ENCODE measurements around the gene FBXO40. TPM values are rescaled to one million over a fixed set of nuclear protein-coding genes. Genes with fewer than 3 reads are reported as not detected.

The FBXO40 gene
- total and polyA plus RNA-seq, 9 of the 15 experiments (the other 6 are each of a cell fraction or from before 2014, with no cell fraction given), result 0.01 to 0.05 (median 0.04) TPM; not detected in 3

DNA sequence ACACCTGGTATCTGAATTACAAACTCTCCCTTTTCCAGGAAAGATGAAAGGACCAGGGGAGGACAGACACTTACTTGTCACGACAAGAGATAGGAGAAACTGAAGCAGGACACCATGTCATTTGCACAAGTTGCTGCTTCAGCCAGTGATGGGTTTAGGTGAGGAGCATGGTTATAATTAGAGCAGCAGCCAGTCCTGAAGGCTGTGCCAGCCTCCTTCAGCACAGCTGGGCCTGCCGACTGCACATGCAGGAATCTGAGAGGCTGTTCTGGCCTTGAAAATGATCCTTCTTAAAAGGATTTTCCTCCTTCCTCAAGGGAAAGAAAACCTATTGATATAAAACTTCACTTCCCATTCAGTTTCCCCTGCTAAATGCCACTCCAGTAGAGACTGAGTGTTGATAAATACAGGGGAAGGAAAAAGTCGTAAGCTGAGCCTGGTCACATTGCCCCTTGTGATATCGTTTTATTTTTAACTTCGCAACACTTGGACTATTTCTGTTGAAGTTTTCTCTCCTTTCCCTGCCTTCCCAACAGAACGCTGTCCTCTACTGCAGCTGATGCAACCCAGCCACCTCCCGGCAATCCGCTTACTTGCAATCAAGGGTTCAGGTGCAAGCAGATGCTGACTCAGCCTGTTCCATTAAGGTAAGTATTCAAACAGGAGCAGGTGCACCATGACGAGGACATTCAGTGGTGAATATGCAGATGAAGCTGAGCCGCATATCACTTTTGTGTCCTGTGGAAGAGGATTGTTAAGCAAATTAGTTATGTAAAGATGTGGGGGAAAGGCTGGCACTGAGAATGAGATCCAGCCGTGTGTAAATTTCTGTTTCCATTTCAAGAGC is at the start of gene FBXO40 (continued):
- TF ChIP-seq NEUROD1 (IDR thresholded peaks at IDR 0.05; ENCODE audit: borderline replicate concordance, low read depth, low read length, partially characterized antibody), result no peak
- no peak for TF ChIP-seq ZNF184 (CRISPR knock-in tag; IDR thresholded peaks at IDR 0.05)
- no peak for TF ChIP-seq TFAM (CRISPR knock-in tag; conservative IDR thresholded peaks at IDR 0.05)
- no peak for TF ChIP-seq ZSCAN32 (CRISPR knock-in tag; IDR thresholded peaks at IDR 0.05)
- no peak for TF ChIP-seq NFIC (IDR thresholded peaks at IDR 0.05)
- TF ChIP-seq HCFC1 (IDR thresholded peaks at IDR 0.05; ENCODE audit: low read depth, low read length), result no peak
- TF ChIP-seq EP300 (IDR thresholded peaks at IDR 0.05; ENCODE audit: low read length), result no peak
- TF ChIP-seq, protein P1, sequence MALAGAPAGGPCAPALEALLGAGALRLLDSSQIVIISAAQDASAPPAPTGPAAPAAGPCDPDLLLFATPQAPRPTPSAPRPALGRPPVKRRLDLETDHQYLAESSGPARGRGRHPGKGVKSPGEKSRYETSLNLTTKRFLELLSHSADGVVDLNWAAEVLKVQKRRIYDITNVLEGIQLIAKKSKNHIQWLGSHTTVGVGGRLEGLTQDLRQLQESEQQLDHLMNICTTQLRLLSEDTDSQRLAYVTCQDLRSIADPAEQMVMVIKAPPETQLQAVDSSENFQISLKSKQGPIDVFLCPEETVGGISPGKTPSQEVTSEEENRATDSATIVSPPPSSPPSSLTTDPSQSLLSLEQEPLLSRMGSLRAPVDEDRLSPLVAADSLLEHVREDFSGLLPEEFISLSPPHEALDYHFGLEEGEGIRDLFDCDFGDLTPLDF (CRISPR knock-in tag; IDR thresholded peaks at IDR 0.05), result no peak
- TF ChIP-seq NCOA2 (IDR thresholded peaks at IDR 0.05; ENCODE audit: partially characterized antibody in 2 of 2), result no peak
- no peak for TF ChIP-seq SMARCA5 (IDR thresholded peaks at IDR 0.05)
- TF ChIP-seq, protein P2, sequence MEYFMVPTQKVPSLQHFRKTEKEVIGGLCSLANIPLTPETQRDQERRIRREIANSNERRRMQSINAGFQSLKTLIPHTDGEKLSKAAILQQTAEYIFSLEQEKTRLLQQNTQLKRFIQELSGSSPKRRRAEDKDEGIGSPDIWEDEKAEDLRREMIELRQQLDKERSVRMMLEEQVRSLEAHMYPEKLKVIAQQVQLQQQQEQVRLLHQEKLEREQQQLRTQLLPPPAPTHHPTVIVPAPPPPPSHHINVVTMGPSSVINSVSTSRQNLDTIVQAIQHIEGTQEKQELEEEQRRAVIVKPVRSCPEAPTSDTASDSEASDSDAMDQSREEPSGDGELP (CRISPR knock-in tag; IDR thresholded peaks at IDR 0.05; ENCODE audit: borderline replicate concordance), result no peak
- TF ChIP-seq, protein P3, sequence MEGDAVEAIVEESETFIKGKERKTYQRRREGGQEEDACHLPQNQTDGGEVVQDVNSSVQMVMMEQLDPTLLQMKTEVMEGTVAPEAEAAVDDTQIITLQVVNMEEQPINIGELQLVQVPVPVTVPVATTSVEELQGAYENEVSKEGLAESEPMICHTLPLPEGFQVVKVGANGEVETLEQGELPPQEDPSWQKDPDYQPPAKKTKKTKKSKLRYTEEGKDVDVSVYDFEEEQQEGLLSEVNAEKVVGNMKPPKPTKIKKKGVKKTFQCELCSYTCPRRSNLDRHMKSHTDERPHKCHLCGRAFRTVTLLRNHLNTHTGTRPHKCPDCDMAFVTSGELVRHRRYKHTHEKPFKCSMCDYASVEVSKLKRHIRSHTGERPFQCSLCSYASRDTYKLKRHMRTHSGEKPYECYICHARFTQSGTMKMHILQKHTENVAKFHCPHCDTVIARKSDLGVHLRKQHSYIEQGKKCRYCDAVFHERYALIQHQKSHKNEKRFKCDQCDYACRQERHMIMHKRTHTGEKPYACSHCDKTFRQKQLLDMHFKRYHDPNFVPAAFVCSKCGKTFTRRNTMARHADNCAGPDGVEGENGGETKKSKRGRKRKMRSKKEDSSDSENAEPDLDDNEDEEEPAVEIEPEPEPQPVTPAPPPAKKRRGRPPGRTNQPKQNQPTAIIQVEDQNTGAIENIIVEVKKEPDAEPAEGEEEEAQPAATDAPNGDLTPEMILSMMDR (IDR thresholded peaks at IDR 0.05 in 2 of 3, conservative IDR thresholded peaks at IDR 0.05 in 1 of 3; ENCODE audit: insufficient read depth in 2 of 3, low read depth in 1 of 3, low read length in 3 of 3), result peak in 1 of 3 experiments; percentile 23; a peak in 2 of 6 replicates
- no peak for TF ChIP-seq RCOR1 (IDR thresholded peaks at IDR 0.05; ENCODE audit: borderline replicate concordance in 1 of 2, low read depth in 2 of 2, low read length in 2 of 2)
- TF ChIP-seq NRF1 (conservative IDR thresholded peaks at IDR 0.05 in 1 of 2, IDR thresholded peaks at IDR 0.05 in 1 of 2), result no peak
- no peak for TF ChIP-seq KDM2B (CRISPR knock-in tag; IDR thresholded peaks at IDR 0.05)
- TF ChIP-seq ZNF316 (IDR thresholded peaks at IDR 0.05), result peak; percentile 90
- no peak for TF ChIP-seq ZNF830 (CRISPR knock-in tag; IDR thresholded peaks at IDR 0.05)
- TF ChIP-seq, protein P4, sequence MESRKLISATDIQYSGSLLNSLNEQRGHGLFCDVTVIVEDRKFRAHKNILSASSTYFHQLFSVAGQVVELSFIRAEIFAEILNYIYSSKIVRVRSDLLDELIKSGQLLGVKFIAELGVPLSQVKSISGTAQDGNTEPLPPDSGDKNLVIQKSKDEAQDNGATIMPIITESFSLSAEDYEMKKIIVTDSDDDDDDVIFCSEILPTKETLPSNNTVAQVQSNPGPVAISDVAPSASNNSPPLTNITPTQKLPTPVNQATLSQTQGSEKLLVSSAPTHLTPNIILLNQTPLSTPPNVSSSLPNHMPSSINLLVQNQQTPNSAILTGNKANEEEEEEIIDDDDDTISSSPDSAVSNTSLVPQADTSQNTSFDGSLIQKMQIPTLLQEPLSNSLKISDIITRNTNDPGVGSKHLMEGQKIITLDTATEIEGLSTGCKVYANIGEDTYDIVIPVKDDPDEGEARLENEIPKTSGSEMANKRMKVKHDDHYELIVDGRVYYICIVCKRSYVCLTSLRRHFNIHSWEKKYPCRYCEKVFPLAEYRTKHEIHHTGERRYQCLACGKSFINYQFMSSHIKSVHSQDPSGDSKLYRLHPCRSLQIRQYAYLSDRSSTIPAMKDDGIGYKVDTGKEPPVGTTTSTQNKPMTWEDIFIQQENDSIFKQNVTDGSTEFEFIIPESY (CRISPR knock-in tag; IDR thresholded peaks at IDR 0.05), result no peak
- TF ChIP-seq PHTF2 (CRISPR knock-in tag; IDR thresholded peaks at IDR 0.05), result no peak
- no peak for TF ChIP-seq TARDBP (IDR thresholded peaks at IDR 0.05)
- peak in 1 of 2 experiments; percentile 23; a peak in 1 of 4 replicates for TF ChIP-seq RAD21 (CRISPR knock-in tag; conservative IDR thresholded peaks at IDR 0.05 in 1 of 2, IDR thresholded peaks at IDR 0.05 in 1 of 2)
- no peak for TF ChIP-seq MEF2D (tag; conservative IDR thresholded peaks at IDR 0.05; ENCODE audit: low read depth)
- TF ChIP-seq TCF3 (CRISPR knock-in tag; IDR thresholded peaks at IDR 0.05), result no peak
- TF ChIP-seq MXI1 (IDR thresholded peaks at IDR 0.05; ENCODE audit: low read depth, low read length), result no peak
